Liver (tissue), 3 donors: ENCODE measurements around the gene BRD4.

Experiments used
- HNF4G ChIP-seq: IDR thresholded peaks from 2 replicates; pipeline ENCODE4 v1.6.1; 2016; ENCODE audit warnings: antibody characterized with exemption
- RAD21 ChIP-seq, 2 donors: IDR thresholded peaks; 2 replicates each; pipeline ENCODE4 v1.6.1; 2016; ENCODE audit warnings: antibody characterized with exemption in 2 of 2, mild to moderate bottlenecking in 2 of 2
- SP1 ChIP-seq: IDR thresholded peaks from 2 replicates; pipeline ENCODE4 v1.6.1; 2018; ENCODE audit warnings: antibody characterized with exemption, mild to moderate bottlenecking
- TAF1 ChIP-seq: conservative IDR thresholded peaks from 2 replicates; pipeline ENCODE4 v1.6.1; 2016; ENCODE audit warnings: antibody characterized with exemption, mild to moderate bottlenecking
- TF ChIP-seq, protein P1 (sequence below): fragments of 150-350 bp; IDR thresholded peaks from 2 replicates; pipeline ENCODE4 v1.5.1; 2017; ENCODE audit warnings: improper control_type of control experiment, low read depth, low read length; ENCODE audit not compliant: missing input control
- donor health status: healthy.
- donor health status: healthy.

DNA sequence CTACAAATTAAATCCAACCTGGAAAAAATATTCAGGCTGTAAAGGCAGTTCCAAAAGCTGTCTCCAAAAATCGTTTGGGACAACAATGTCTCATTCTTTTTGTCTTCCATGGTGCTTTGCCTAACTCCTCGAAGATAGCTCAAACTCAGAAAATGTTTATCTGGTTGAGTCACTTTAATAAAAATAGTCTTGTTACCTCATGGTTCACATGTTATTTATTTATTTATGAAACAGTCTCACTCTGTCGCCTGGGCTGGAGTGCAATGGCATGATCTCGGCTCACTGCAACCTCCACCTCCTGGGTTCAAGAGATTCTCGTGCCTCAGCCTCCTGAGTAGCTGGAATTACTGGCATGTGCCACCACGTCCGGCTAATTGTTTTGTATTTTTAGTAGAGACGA, 4.9 kb upstream of the BRD4 start:
- no peak for TF ChIP-seq SP1
- TF ChIP-seq, protein P1, sequence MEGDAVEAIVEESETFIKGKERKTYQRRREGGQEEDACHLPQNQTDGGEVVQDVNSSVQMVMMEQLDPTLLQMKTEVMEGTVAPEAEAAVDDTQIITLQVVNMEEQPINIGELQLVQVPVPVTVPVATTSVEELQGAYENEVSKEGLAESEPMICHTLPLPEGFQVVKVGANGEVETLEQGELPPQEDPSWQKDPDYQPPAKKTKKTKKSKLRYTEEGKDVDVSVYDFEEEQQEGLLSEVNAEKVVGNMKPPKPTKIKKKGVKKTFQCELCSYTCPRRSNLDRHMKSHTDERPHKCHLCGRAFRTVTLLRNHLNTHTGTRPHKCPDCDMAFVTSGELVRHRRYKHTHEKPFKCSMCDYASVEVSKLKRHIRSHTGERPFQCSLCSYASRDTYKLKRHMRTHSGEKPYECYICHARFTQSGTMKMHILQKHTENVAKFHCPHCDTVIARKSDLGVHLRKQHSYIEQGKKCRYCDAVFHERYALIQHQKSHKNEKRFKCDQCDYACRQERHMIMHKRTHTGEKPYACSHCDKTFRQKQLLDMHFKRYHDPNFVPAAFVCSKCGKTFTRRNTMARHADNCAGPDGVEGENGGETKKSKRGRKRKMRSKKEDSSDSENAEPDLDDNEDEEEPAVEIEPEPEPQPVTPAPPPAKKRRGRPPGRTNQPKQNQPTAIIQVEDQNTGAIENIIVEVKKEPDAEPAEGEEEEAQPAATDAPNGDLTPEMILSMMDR = no peak
- no peak for TF ChIP-seq TAF1
- no peak for TF ChIP-seq RAD21 (IDR thresholded peaks at IDR 0.05)
- TF ChIP-seq HNF4G = no peak
